Epithelial cell of proximal tubule (primary cell): ENCODE results near the gene GRID1. TPM values are rescaled to one million over a fixed set of nuclear protein-coding genes. Genes with fewer than 3 reads are reported as not detected.

Source experiments
- DNase-seq: peaks from one replicate; pipeline ENCODE4 v3.0.0-alpha.2; 2011; ENCODE audit warnings: low read depth
- H3K4me3 ChIP-seq: 2 replicates; pipeline ENCODE4 v1.5.1; 2011; ENCODE audit warnings: low read depth, mild to moderate bottlenecking, low read length
- CTCF ChIP-seq: conservative IDR thresholded peaks from 2 replicates; pipeline ENCODE4 v1.5.1; 2012; ENCODE audit warnings: low read depth, mild to moderate bottlenecking, low read length
- total RNA-seq: library from RNA; depleted of rRNA; stranded (reverse); fragments of >200 nt; gene quantifications from 2 replicates; pipeline ENCODE4 v1.2.3, GENCODE V29; 2015

The GRID1 gene
- total RNA-seq, 1 donor from 2014 or later: 0.52 TPM

- TF ChIP-seq CTCF: no peak
- DNase-seq: no peak
- no peak overlapping the region for H3K4me3 ChIP-seq
These were observed 363.4 kb downstream of the GRID1 start for GRCh38 chr10:86003201-86003621.

- H3K4me3 ChIP-seq: no peak overlapping the region
- TF ChIP-seq CTCF: no peak
- no peak for DNase-seq
These were observed 365.1 kb downstream of the GRID1 start for GRCh38 chr10:86001521-86001920.

- no peak for DNase-seq
- no peak overlapping the region for H3K4me3 ChIP-seq
- TF ChIP-seq CTCF: no peak
These were observed 369.1 kb downstream of the GRID1 start for GRCh38 chr10:85997544-85997943.

GRCh38 chr10:85995791-85996190, 370.8 kb downstream of the GRID1 start:
- peak; percentile 70 for TF ChIP-seq CTCF
- no peak for DNase-seq
- no peak overlapping the region for H3K4me3 ChIP-seq

GRCh38 chr10:85993840-85994507, 372.6 kb downstream of the GRID1 start:
- TF ChIP-seq CTCF: no peak
- no peak overlapping the region for H3K4me3 ChIP-seq
- DNase-seq: no peak

- H3K4me3 ChIP-seq: no peak overlapping the region
- DNase-seq: no peak
- TF ChIP-seq CTCF: no peak
These were observed 373.5 kb downstream of the GRID1 start for GRCh38 chr10:85993140-85993539.

- H3K4me3 ChIP-seq: no peak overlapping the region
- no peak for DNase-seq
- no peak for TF ChIP-seq CTCF
These were observed 374.3 kb downstream of the GRID1 start for GRCh38 chr10:85992324-85992723.
